ENCODE measurements around the gene CNTROB.
A peak's percentile ranks its signal among the peaks of the same experiment; 100 is the strongest.
"Not testable (repeated sequence)": the region's sequence is repeated elsewhere in the genome, so short reads cannot be mapped to it uniquely, and the experiment has no call there.

Gene CNTROB

GRCh38 chr17:7946441-7946840, 14.4 kb downstream of the CNTROB start:
- Histone ChIP-seq H3K27ac (ENCODE audit: low read depth, low read length, severe bottlenecking) (no peak overlapping the region), H3K4me1 (ENCODE audit: control insufficient read depth, insufficient read depth, low read length, poor library complexity, severe bottlenecking) (no peaks in the 10 kb centered on the region), H3K36me3 (ENCODE audit: control insufficient read depth, insufficient read depth, low read length) (peaks cover 75% of the 10 kb centered on the region), H3K4me3 (ENCODE audit: extremely low read depth, insufficient read depth, low read length, poor library complexity, severe bottlenecking) (no peak overlapping the region), H3K9me3 (ENCODE audit: control insufficient read depth, low read length) (no peaks in the 10 kb centered on the region)
- WGBS, 2 experiments (ENCODE audit: insufficient coverage in 2 of 2): 90 to 93% methylated on average over 2 to 3 of the region's 5 CpGs

DNA sequence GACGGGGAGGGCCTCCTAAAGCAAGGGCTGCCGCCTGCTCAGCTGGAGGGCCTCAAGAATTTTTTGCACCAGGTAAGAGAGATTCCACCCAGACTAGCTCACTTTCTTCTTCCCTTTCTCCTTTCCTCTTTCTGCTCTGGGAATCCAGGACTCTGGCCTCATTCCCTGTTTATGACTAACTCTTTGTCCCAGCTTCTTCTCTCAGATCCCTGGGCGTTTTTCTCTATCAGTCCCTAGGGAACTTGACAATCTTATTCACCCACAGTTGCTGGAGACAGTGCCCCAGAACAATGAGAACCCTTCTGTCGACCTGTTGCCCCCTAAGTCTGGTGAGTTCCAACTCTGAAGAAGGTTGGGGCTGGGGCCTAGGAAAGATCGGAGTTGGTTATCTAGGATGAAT, 15.6 kb downstream of the CNTROB start:
- H3K4me3 ChIP-seq (ENCODE audit: extremely low read depth, insufficient read depth, low read length, poor library complexity, severe bottlenecking): no peak overlapping the region
- H3K4me1 ChIP-seq (ENCODE audit: control insufficient read depth, insufficient read depth, low read length, poor library complexity, severe bottlenecking): no peaks in the 10 kb centered on the region
- no peaks in the 10 kb centered on the region for H3K9me3 ChIP-seq (ENCODE audit: control insufficient read depth, low read length)
- no peak overlapping the region for H3K27ac ChIP-seq (ENCODE audit: low read depth, low read length, severe bottlenecking)
- WGBS, 2 experiments (ENCODE audit: insufficient coverage in 2 of 2): 86 to 92% methylated on average over 4 to 5 of the region's 5 CpGs
- peaks cover 68% of the 10 kb centered on the region for H3K36me3 ChIP-seq (ENCODE audit: control insufficient read depth, insufficient read depth, low read length)

GRCh38 chr17:7950578-7950977, 18.6 kb downstream of the CNTROB start:
- WGBS, 2 experiments (ENCODE audit: insufficient coverage in 2 of 2): 100% methylated on average over 1 of the region's 3 CpGs; no CpG with 5 or more reads in 1 of the 2 experiments
- H3K9me3 ChIP-seq (ENCODE audit: control insufficient read depth, low read length): no peaks in the 10 kb centered on the region
- peaks cover 44% of the 10 kb centered on the region for H3K36me3 ChIP-seq (ENCODE audit: control insufficient read depth, insufficient read depth, low read length)
- no peaks in the 10 kb centered on the region for H3K4me1 ChIP-seq (ENCODE audit: control insufficient read depth, insufficient read depth, low read length, poor library complexity, severe bottlenecking)
- no peak overlapping the region for H3K4me3 ChIP-seq (ENCODE audit: extremely low read depth, insufficient read depth, low read length, poor library complexity, severe bottlenecking)
- H3K27ac ChIP-seq (ENCODE audit: low read depth, low read length, severe bottlenecking): no peak overlapping the region

- no peak overlapping the region for H3K4me3 ChIP-seq (ENCODE audit: extremely low read depth, insufficient read depth, low read length, poor library complexity, severe bottlenecking)
- peaks cover 37% of the 10 kb centered on the region for H3K36me3 ChIP-seq (ENCODE audit: control insufficient read depth, insufficient read depth, low read length)
- H3K4me1 ChIP-seq (ENCODE audit: control insufficient read depth, insufficient read depth, low read length, poor library complexity, severe bottlenecking): no peaks in the 10 kb centered on the region
- H3K9me3 ChIP-seq (ENCODE audit: control insufficient read depth, low read length): no peaks in the 10 kb centered on the region
- 86 to 96% methylated on average over 2 of the region's 5 CpGs for WGBS, 2 experiments (ENCODE audit: insufficient coverage in 2 of 2)
- H3K27ac ChIP-seq (ENCODE audit: low read depth, low read length, severe bottlenecking): no peak overlapping the region
Measured at GRCh38 chr17:7951143-7951792, 19.3 kb downstream of the CNTROB start.

- not testable (repeated sequence) for H3K27ac ChIP-seq (ENCODE audit: low read depth, low read length, severe bottlenecking); H3K4me1 ChIP-seq (ENCODE audit: control insufficient read depth, insufficient read depth, low read length, poor library complexity, severe bottlenecking); H3K9me3 ChIP-seq (ENCODE audit: control insufficient read depth, low read length); H3K4me3 ChIP-seq (ENCODE audit: extremely low read depth, insufficient read depth, low read length, poor library complexity, severe bottlenecking)
- H3K36me3 ChIP-seq (ENCODE audit: control insufficient read depth, insufficient read depth, low read length): peaks cover 17% of the 10 kb centered on the region
- 97% methylated on average over 11 to 12 of the region's 13 CpGs for WGBS, 2 experiments (ENCODE audit: insufficient coverage in 2 of 2)
Measured at GRCh38 chr17:7953266-7953665, 21.3 kb downstream of the CNTROB start.

DNA sequence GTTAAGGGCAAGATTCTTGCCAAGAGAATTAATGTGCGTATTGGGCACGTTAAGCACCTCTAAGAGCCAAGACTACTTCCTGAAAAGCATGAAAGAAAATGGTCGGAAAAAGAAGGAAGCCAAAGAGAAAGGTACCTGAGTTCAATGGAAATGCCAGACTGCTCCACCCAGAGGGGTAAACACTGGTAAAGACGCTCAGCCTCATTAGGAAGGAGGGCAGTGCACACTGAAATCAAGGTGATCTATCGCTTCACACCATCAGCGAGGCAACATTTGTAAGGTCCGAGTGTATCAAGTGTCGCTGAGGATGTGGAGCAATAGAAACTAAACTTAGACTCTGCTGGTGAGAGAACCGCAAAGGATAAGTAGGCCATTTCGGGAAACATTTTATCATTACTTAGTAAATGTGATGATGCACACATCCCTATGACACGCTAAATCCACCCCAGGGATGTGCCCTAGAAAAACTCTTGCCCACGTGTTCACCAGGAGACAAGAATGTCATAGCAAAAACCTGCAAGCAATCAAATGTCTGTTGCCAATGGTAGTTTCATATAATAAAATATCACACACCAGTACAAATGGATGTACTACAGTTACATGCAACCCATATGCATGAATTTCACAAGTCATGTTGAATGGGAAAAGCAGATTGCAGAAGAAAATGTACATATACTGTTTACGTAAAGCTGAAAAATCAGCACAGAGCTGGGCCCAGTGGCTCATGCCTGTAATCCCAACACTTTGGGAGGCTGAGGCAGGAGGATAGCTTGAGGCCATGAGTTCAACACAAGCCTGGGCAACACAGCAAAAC, 23.6 kb downstream of the CNTROB start:
- H3K4me1 ChIP-seq (ENCODE audit: control insufficient read depth, insufficient read depth, low read length, poor library complexity, severe bottlenecking): peaks cover 3% of the 10 kb centered on the region
- H3K27ac ChIP-seq (ENCODE audit: low read depth, low read length, severe bottlenecking): no peak overlapping the region
- WGBS, 2 experiments (ENCODE audit: insufficient coverage in 2 of 2): 91 to 96% methylated on average over 9 of the region's 13 CpGs

DNA sequence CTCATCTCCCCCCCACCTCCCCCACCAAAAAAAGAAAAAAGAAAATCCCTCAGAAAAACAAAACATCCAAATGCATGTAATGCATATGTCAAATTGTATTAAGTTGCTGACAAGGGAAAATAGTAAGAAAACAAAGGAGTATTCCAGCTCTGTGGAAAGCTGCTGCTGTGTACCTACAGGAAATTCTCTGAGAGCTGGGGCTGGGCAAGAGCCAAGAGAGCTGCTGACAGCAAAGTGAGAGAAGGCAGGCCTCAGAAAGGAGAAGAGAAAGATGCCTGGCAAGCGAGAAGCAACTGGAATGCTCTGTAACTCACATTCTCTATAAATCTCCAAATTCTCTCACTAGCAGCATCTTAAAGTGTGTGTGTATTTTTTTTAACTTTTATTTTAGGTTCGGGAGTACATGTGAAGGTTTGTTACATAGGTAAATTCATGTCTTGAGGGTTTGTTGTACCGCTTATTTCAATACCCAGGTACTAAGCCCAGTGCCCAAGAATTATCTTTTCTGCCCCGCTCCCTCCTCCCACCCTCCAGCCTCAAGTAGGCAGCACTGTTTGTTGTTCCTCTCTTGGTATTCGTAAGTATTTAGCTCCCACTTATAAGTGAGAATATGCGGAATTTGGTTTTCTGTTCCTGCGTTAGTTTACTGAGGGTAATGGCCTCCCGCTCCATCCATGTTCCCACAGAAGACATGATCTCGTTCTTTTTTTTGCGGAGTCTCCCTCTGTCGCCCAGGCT, 24.4 kb downstream of the CNTROB start:
- WGBS, 2 experiments (ENCODE audit: insufficient coverage in 2 of 2): 89 to 91% methylated on average over 5 to 6 of the region's 11 CpGs
- H3K4me3 ChIP-seq (ENCODE audit: extremely low read depth, insufficient read depth, low read length, poor library complexity, severe bottlenecking): no peak overlapping the region
- no peaks in the 10 kb centered on the region for H3K9me3 ChIP-seq (ENCODE audit: control insufficient read depth, low read length)
- no peaks in the 10 kb centered on the region for H3K36me3 ChIP-seq (ENCODE audit: control insufficient read depth, insufficient read depth, low read length)
- peaks cover 3% of the 10 kb centered on the region for H3K4me1 ChIP-seq (ENCODE audit: control insufficient read depth, insufficient read depth, low read length, poor library complexity, severe bottlenecking)
- peak overlapping the region; percentile 66 for H3K27ac ChIP-seq (ENCODE audit: low read depth, low read length, severe bottlenecking)

More for the DNA sequence above, 23.6 kb downstream of the CNTROB start:
- H3K36me3 ChIP-seq (ENCODE audit: control insufficient read depth, insufficient read depth, low read length): no peaks in the 10 kb centered on the region
- no peaks in the 10 kb centered on the region for H3K9me3 ChIP-seq (ENCODE audit: control insufficient read depth, low read length)
- H3K4me3 ChIP-seq (ENCODE audit: extremely low read depth, insufficient read depth, low read length, poor library complexity, severe bottlenecking): no peak overlapping the region

- Histone ChIP-seq H3K27ac (ENCODE audit: low read depth, low read length, severe bottlenecking) (no peak overlapping the region), H3K4me1 (ENCODE audit: control insufficient read depth, insufficient read depth, low read length, poor library complexity, severe bottlenecking) (peaks cover 3% of the 10 kb centered on the region), H3K36me3 (ENCODE audit: control insufficient read depth, insufficient read depth, low read length) (no peaks in the 10 kb centered on the region), H3K4me3 (ENCODE audit: extremely low read depth, insufficient read depth, low read length, poor library complexity, severe bottlenecking) (no peak overlapping the region), H3K9me3 (ENCODE audit: control insufficient read depth, low read length) (no peaks in the 10 kb centered on the region)
- 69 to 94% methylated on average over 5 to 8 of the region's 9 CpGs for WGBS, 2 experiments (ENCODE audit: insufficient coverage in 2 of 2)
Measured at GRCh38 chr17:7959503-7960253, 27.7 kb downstream of the CNTROB start.

- WGBS, 2 experiments (ENCODE audit: insufficient coverage in 2 of 2): 63% methylated on average over 1 of the region's 2 CpGs; no CpG with 5 or more reads in 1 of the 2 experiments
- peaks cover 3% of the 10 kb centered on the region for H3K4me1 ChIP-seq (ENCODE audit: control insufficient read depth, insufficient read depth, low read length, poor library complexity, severe bottlenecking)
- H3K27ac ChIP-seq (ENCODE audit: low read depth, low read length, severe bottlenecking): no peak overlapping the region
- no peaks in the 10 kb centered on the region for H3K36me3 ChIP-seq (ENCODE audit: control insufficient read depth, insufficient read depth, low read length)
- H3K4me3 ChIP-seq (ENCODE audit: extremely low read depth, insufficient read depth, low read length, poor library complexity, severe bottlenecking): no peak overlapping the region
- H3K9me3 ChIP-seq (ENCODE audit: control insufficient read depth, low read length): no peaks in the 10 kb centered on the region
Measured at GRCh38 chr17:7961421-7961820, 29.4 kb downstream of the CNTROB start.

DNA sequence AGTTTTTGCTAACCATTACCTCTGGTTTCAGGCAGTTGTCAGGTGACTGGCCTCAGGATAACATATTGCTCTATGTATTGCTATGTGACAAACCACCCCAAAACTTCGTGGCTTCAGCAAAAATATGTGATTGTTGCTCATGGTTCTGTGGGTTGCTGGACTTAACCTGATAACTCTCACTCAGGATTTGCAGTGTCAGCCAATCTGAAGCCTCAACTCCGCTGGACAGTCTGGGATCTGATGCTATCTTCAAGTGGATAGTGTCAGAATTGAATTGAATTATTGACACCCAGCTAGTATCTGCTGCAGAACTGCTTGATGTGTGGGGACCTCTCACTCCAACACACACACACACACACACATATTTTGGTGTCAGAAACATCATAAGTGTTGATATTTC, 35.7 kb downstream of the CNTROB start:
- WGBS, 2 experiments (ENCODE audit: insufficient coverage in 2 of 2): 67 to 71% methylated on average over 1 of the region's 2 CpGs
- Histone ChIP-seq H3K4me3 (ENCODE audit: extremely low read depth, insufficient read depth, low read length, poor library complexity, severe bottlenecking) (no peak overlapping the region), H3K9me3 (ENCODE audit: control insufficient read depth, low read length) (no peaks in the 10 kb centered on the region), H3K4me1 (ENCODE audit: control insufficient read depth, insufficient read depth, low read length, poor library complexity, severe bottlenecking) (no peaks in the 10 kb centered on the region), H3K36me3 (ENCODE audit: control insufficient read depth, insufficient read depth, low read length) (no peaks in the 10 kb centered on the region), H3K27ac (ENCODE audit: low read depth, low read length, severe bottlenecking) (no peak overlapping the region)

Data from mesodermal cell (in vitro differentiated cells).